Upper lobe of right lung (tissue), 1 donor: ENCODE results near the gene PTPN7. TPM values are rescaled to one million over a fixed set of nuclear protein-coding genes. Genes with fewer than 3 reads are reported as not detected.

Experiments
- ATAC-seq: fragments of 200-7000 bp; cut with Tn5 transposase; one replicate; pipeline ENCODE4 v1.9.1; 2020; ENCODE audit warnings: mild to moderate bottlenecking, moderate library complexity
- DNase-seq: peaks from one replicate; pipeline ENCODE4 v3.0.0-alpha.2; 2020
- H3K27ac ChIP-seq: fragments of 200-600 bp; one replicate; pipeline ENCODE4 v1.8.0; 2022
- H3K27me3 ChIP-seq: fragments of 200-600 bp; one replicate; pipeline ENCODE4 v1.8.0; 2022; ENCODE audit warnings: mild to moderate bottlenecking
- H3K36me3 ChIP-seq: fragments of 200-600 bp; one replicate; pipeline ENCODE4 v1.8.0; 2022
- H3K4me1 ChIP-seq: fragments of 200-600 bp; one replicate; pipeline ENCODE4 v1.8.0; 2022
- H3K4me3 ChIP-seq: fragments of 200-600 bp; one replicate; pipeline ENCODE4 v1.8.0; 2022; ENCODE audit warnings: mild to moderate bottlenecking
- H3K9me3 ChIP-seq: fragments of 200-600 bp; one replicate; pipeline ENCODE4 v1.8.0; 2022
- intact Hi-C: fragments of 100-400 bp; cut with DNase I; formaldehyde crosslinking; loops from one replicate; pipeline ENCODE4 v1.11.0; 2022
- total RNA-seq: library from RNA; stranded (reverse); fragmentation: NEBNext Ultra II Directional; extraction: Animal tissue kit (Norgen Biotek cat#: 25700); gene quantifications from one replicate; pipeline ENCODE4 v1.2.1, GENCODE V29; 2021
- TF ChIP-seq, protein P1 (sequence below): fragments of 200-600 bp; IDR thresholded peaks from one replicate; pipeline ENCODE4 v1.8.0; 2022; ENCODE audit warnings: antibody characterized with exemption
- donor health status: DM: no; HTN: yes; CAD: no; lungs with severe emphysema.

The PTPN7 gene
- total RNA-seq, 1 donor from 2014 or later = 7.3 TPM

DNA sequence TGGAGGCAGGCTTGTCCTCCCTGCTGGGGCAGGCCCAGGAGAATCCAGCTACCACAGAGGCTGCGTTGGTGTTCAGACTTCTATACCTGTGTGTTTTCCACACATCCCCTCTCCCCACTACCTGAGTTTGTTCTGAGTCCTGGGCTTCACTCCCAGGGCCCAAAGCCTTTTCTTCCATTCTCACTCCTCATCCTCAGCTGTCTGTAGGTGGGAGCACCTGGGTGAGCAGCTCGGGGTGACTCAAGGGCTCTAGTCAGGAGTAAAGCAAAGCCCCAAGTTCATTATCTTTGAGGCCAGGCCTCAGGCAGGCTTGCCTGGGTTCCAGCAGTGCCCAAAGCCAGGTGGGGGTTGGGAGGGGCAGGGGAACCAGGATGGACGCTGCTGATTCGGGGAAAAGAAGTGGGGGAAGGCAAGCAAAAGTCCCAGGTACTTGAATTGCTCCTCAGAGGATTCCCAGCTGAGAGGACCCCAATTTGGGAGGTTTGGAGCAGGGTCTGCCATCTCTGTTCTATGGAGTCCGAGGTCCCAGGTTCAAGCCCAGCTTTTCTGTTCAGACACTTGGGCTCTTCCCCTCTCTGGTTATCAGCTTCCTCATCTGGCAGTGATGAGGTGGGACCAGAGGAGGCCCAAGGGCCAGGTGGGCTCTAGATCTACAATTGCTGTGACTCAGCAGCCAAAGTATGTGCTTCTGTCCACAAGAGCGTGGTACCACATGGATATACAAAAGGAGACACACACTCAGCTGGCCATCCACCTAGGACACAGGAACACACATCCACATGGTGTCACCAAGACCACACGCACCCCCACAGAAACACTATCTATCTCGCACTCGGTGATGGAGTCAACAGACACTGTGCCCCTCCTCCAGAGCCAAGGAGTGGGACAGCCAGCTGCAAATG lies 5.8 kb upstream of the PTPN7 start:
- intact Hi-C loops = no loop called here
- Histone ChIP-seq H3K27ac (peak overlapping the region; percentile 47), H3K36me3 (no peaks in the 10 kb centered on the region), H3K4me3 (no peak overlapping the region), H3K27me3 (no peaks in the 10 kb centered on the region), H3K4me1 (peaks cover 7% of the 10 kb centered on the region), H3K9me3 (no peaks in the 10 kb centered on the region)
- TF ChIP-seq, protein P1, sequence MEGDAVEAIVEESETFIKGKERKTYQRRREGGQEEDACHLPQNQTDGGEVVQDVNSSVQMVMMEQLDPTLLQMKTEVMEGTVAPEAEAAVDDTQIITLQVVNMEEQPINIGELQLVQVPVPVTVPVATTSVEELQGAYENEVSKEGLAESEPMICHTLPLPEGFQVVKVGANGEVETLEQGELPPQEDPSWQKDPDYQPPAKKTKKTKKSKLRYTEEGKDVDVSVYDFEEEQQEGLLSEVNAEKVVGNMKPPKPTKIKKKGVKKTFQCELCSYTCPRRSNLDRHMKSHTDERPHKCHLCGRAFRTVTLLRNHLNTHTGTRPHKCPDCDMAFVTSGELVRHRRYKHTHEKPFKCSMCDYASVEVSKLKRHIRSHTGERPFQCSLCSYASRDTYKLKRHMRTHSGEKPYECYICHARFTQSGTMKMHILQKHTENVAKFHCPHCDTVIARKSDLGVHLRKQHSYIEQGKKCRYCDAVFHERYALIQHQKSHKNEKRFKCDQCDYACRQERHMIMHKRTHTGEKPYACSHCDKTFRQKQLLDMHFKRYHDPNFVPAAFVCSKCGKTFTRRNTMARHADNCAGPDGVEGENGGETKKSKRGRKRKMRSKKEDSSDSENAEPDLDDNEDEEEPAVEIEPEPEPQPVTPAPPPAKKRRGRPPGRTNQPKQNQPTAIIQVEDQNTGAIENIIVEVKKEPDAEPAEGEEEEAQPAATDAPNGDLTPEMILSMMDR = no peak
- DNase-seq = peak; percentile 31
- no peak for ATAC-seq

DNA sequence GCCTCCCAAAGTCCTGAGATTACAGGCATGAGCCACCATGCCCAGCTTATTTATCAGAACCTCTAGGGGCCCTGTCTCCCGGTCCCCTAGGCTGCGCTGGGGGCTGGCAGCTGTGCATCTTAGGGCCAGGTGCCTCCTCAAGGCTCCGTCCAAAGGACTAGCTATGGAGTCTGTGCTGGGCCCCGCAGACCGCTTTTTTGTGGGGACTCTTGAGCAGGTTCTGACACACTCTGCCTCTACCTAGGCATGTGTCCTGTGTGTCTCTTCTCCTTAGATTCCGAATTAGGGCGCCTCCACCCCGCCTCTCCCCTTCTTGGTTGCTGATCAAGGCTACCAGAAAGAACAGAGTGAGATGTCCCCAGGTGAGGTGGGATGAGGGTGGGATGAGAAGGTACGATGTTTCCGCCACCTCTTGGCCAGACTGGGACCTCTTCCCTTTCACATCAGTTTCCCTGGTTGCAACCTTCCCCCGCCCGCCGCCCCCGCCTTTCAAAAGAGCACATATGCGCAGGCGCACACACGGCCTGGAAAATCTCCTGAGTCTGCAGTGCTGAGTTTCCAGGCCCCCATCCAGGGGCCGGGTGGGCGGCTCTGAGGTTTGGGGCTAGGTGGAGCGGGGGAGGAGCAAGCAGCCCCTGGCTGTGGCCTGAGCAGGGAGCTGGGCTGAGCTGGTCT lies 5.0 kb upstream of the PTPN7 start:
- TF ChIP-seq, protein P1 = no peak
- peaks cover 11% of the 10 kb centered on the region for H3K4me1 ChIP-seq
- H3K9me3 ChIP-seq = no peaks in the 10 kb centered on the region
- no peak overlapping the region for H3K4me3 ChIP-seq
- ATAC-seq (no peak), DNase-seq (peak; percentile 57)
- no peaks in the 10 kb centered on the region for H3K36me3 ChIP-seq
- intact Hi-C loops = no loop called here
- peak overlapping the region; percentile 47 for H3K27ac ChIP-seq
- H3K27me3 ChIP-seq = no peaks in the 10 kb centered on the region

DNA sequence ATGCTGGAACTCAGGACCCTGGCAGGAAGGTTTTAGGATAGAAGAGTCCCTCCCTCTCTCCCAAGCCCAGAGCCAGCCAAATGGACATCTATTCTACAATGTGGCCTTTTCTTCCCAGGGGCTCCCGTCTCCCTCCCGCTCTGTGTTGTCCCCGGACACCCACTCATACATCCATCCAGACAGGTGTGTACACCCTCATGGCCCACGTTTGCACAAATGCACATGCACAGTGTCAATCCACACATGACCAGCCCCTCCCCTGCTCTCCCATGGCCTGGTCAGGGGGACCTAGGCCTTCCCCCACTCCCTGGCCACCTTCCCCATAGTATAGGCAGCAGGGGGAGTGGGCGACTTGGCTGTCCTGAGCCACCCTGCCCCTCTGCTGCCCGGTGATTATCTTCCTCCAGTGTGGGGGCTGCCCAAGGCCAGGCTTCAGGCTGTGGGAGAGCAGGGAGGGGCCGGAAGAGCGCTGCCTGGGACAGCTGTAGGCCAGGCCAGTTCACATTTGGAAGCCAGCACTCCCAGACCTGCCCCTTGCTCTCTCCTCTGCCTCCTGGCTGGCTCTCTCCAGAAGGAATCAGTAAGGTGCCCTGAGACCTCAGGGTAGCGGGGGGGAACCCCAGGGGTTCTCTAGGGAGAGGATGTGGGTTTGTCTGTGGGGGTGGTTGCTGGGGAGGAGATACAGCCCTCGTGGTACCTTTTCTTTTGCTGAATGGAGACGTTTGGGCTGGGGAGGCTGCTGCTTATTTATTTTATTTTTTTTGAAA lies 4.1 kb upstream of the PTPN7 start:
- intact Hi-C loops = no loop called here
- Histone ChIP-seq H3K27me3 (no peaks in the 10 kb centered on the region), H3K36me3 (no peaks in the 10 kb centered on the region), H3K4me3 (no peak overlapping the region), H3K4me1 (peaks cover 11% of the 10 kb centered on the region), H3K27ac (no peak overlapping the region), H3K9me3 (no peaks in the 10 kb centered on the region)
- ATAC-seq (no peak), DNase-seq (peak; percentile 48)
- TF ChIP-seq, protein P1 = no peak

DNA sequence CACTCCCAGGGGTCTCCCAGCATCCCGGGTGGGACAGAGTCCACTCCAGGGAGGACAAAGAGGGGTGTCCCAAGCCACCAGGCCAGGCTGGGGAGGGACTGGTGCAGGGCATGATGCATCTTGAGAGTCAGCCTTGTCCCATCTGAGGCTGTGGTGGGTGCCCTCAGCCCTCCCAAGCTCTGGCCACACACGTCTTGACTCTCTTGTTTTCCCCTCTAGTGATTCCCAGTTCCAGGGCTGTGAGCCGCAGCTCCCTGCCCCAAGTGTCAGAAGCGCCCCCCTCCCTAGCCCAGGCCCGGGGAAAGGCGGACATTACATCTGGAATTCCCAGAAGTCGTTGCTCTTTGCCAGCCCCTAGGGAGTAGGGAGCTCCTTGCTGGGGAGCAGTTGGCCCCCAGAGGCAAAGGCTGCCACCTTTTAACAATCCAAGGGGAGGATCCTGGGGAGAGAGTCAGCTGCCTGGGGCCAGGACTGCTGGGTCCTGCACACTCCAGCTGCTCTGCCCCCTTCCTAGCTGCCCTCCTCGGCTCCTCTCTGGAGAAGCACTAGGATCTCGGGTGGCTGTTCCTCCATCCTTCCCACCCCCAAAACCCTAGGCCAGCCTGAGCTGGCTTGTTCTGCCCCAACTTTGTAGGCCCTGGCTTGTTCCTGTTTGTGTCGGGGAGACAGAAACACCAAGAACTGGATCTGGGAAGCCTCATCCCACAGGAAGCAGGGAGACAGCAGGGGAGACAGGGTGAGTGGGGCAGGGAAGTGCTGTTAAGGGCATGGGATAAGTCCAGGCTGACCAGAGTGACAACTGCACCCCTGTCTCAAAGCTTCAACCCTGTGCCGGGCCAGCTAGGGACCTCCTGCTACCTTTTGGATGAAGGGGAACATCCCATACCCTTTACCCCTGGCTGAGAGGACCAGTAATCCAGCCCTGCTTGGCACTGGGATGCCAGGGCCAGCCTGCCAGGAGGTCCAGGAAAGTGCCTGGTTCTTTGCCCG lies 3.2 kb upstream of the PTPN7 start:
- intact Hi-C loops = no loop called here
- H3K27ac ChIP-seq = peak overlapping the region; percentile 58
- TF ChIP-seq, protein P1 = no peak
- H3K4me3 ChIP-seq = no peak overlapping the region
- H3K27me3 ChIP-seq = no peaks in the 10 kb centered on the region
- H3K36me3 ChIP-seq = no peaks in the 10 kb centered on the region
- peaks cover 11% of the 10 kb centered on the region for H3K4me1 ChIP-seq
- H3K9me3 ChIP-seq = no peaks in the 10 kb centered on the region
- DNase-seq (peak; percentile 46), ATAC-seq (no peak)
